ENCODE measurements around the gene SERGEF. TPM values are rescaled to one million over a fixed set of nuclear protein-coding genes. Genes with fewer than 3 reads are reported as not detected.

SERGEF gene
- total and polyA plus RNA-seq, 7 donors = 24.0 to 50.4 (median 30.7) TPM

DNA sequence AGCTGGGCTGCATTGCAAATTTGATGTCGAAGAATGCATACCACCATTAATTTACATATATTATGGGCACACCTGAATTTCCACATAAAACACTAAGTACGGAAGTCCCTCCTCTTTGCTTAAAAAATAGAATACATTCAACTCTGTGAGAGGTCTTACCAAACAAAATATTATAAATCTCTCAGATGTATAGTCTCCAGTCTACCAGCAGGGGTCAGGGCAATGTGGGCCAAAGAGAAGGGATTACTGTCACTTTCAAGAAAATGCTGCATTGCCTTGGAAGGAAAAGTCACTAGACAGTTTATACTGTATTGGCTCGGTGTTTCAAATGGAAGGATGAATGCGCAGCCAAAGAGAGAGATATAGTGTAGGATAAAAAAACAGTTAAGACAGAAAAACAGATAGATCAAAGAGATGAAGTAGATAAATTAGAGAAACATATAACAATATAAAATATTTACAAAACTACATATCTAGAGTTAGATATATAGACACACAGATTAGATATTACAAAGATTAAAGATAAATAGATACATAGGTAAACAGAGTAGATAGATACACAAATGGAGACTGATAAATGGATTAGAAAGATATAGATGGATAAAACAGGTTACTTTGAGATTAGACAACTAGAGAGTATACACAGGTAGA is 20.9 kb downstream of the SERGEF start:
- no peak for DNase-seq
- peaks cover 0 to 2% (median 0%) of the 10 kb centered on the region in 4 donors for H3K4me1 ChIP-seq
- no peak overlapping the region for H3K4me3 ChIP-seq
- intact Hi-C loops (cut with DNase I) = no loop called here
- H3K36me3 ChIP-seq = peaks cover 0 to 51% (median 11%) of the 10 kb centered on the region in 4 donors
- H3K27ac ChIP-seq = no peak overlapping the region
- H3K27me3 ChIP-seq = no peaks in the 10 kb centered on the region
- H3K9me3 ChIP-seq = no peaks in the 10 kb centered on the region
- WGBS, 2 donors = 33 to 55% methylated on average over 4 of the region's 4 CpGs
- TF ChIP-seq, protein P1, sequence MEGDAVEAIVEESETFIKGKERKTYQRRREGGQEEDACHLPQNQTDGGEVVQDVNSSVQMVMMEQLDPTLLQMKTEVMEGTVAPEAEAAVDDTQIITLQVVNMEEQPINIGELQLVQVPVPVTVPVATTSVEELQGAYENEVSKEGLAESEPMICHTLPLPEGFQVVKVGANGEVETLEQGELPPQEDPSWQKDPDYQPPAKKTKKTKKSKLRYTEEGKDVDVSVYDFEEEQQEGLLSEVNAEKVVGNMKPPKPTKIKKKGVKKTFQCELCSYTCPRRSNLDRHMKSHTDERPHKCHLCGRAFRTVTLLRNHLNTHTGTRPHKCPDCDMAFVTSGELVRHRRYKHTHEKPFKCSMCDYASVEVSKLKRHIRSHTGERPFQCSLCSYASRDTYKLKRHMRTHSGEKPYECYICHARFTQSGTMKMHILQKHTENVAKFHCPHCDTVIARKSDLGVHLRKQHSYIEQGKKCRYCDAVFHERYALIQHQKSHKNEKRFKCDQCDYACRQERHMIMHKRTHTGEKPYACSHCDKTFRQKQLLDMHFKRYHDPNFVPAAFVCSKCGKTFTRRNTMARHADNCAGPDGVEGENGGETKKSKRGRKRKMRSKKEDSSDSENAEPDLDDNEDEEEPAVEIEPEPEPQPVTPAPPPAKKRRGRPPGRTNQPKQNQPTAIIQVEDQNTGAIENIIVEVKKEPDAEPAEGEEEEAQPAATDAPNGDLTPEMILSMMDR (IDR thresholded peaks at IDR 0.05) = peak; percentile 45 to 67 (median 60)
- no peak for TF ChIP-seq POLR2A (IDR thresholded peaks at IDR 0.05)

DNA sequence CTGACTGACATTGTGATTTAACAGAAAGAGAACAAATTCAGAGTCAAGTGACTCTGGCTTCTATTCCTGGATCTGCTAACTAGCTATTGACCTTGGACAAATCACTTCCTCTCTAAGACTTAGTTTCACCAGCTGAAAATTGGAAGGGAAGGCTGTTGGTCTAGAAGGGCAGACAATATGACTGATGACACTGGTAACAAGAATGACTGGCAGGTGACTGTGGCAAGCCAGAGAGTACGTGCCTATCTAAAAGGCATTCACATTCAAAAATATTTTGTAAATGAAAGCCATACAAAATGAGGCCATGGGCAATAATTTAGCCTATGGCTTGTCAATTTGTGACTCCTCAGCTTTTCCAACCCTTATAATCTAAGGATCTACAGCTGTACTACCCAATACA is 23.5 kb downstream of the SERGEF start:
- WGBS, 2 donors = 94 to 97% methylated on average over 1 of the region's 1 CpG

DNA sequence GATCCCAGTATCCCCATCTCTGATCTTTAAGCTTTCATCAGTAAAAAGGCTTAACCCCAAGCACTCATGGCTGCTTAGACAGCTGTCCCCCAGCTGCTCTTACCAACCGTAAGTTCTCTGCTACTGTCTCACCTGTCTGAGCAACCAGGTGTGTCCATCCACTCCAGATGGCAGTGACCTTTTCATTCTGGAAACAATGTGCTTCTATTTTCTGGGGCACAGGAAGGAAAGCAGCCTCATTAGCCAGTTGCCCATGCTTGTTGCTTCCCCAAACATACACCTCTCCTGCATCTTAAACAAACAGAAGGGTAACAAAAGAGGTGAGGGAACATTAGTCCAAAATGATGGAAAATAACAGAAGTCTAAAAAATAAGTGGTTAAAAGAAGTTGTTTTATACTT is 24.4 kb downstream of the SERGEF start:
- Histone ChIP-seq H3K4me1 (peaks cover 0 to 22% (median 11%) of the 10 kb centered on the region in 4 donors), H3K27me3 (no peaks in the 10 kb centered on the region), H3K27ac (no peak overlapping the region), H3K9me3 (no peaks in the 10 kb centered on the region), H3K36me3 (peaks cover 0 to 23% (median 9%) of the 10 kb centered on the region in 4 donors), H3K4me3 (no peak overlapping the region)
- WGBS, 2 donors = 91 to 92% methylated on average over 1 of the region's 1 CpG
- intact Hi-C loops (cut with DNase I) = no loop called here
- TF ChIP-seq EP300 (IDR thresholded peaks at IDR 0.05) (no peak), POLR2AphosphoS5 (IDR thresholded peaks at IDR 0.05) (no peak), POLR2A (IDR thresholded peaks at IDR 0.05) (no peak)
- TF ChIP-seq, protein P1 (IDR thresholded peaks at IDR 0.05) = no peak
- DNase-seq = no peak

More for the DNA sequence above, 23.5 kb downstream of the SERGEF start:
- Histone ChIP-seq H3K9me3 (no peaks in the 10 kb centered on the region), H3K4me3 (no peak overlapping the region), H3K27me3 (no peaks in the 10 kb centered on the region), H3K36me3 (peaks cover 0 to 30% (median 11%) of the 10 kb centered on the region in 4 donors), H3K4me1 (peaks cover 0 to 22% (median 11%) of the 10 kb centered on the region in 4 donors), H3K27ac (no peak overlapping the region)
- intact Hi-C loops (cut with DNase I) = no loop called here
- TF ChIP-seq POLR2A (IDR thresholded peaks at IDR 0.05) (no peak), POLR2AphosphoS5 (IDR thresholded peaks at IDR 0.05) (no peak), EP300 (IDR thresholded peaks at IDR 0.05) (no peak)
- TF ChIP-seq, protein P1 (IDR thresholded peaks at IDR 0.05) = no peak
- DNase-seq = no peak

DNA sequence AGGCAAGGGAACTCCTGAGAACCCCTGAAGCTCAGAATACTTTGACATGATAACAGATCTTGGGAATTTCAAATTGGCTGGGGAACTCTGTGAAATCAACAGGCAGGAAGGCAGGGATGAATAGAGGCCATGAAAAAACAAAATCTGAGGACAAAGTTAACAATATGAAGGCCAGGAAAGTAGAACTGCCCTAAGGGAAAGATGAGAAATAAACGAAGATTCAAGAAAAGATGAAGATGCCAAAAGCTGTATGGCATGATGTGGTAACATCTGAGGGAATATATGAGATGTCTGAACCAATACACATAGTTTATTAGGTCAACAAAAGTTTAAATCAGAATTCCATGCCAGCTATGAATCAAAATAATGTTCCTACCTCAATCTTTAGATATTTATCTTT is 25.0 kb downstream of the SERGEF start:
- H3K27me3 ChIP-seq = no peaks in the 10 kb centered on the region
- H3K36me3 ChIP-seq = peaks cover 0 to 20% (median 9%) of the 10 kb centered on the region in 4 donors
- no peak overlapping the region for H3K4me3 ChIP-seq
- WGBS, 2 donors = 73 to 90% methylated on average over 1 of the region's 1 CpG
- no peak overlapping the region for H3K27ac ChIP-seq
- DNase-seq = no peak
- H3K9me3 ChIP-seq = no peaks in the 10 kb centered on the region
- TF ChIP-seq POLR2A (IDR thresholded peaks at IDR 0.05) (no peak), EP300 (IDR thresholded peaks at IDR 0.05) (no peak)
- intact Hi-C loops (cut with DNase I) = no loop called here
- H3K4me1 ChIP-seq = peaks cover 0 to 22% (median 11%) of the 10 kb centered on the region in 4 donors

DNA sequence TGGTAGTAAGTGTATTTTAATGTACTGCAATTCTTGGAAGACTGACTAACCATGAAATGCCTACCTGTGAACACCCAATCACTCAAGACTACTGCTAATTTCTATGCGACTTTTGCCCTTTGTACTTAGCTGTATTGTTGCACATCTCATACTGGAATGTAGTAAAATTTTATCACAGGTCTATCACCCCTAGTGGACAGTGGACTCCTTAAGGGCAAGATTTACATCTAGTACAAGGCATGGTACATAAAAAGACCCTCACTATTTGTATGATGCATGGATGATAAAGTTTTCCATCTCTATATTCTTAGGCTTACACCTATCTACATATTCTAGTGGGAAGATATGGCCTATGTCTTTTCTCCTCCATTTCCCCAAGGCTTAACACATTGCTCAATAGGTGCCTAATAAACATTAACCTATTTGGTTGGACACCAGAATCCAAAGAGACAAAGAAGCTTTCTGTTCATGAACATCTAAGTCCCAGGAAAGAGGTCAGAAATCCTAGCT is 26.1 kb downstream of the SERGEF start:
- H3K4me1 ChIP-seq = peaks cover 0 to 22% (median 11%) of the 10 kb centered on the region in 4 donors
- WGBS, 2 donors = 31 to 60% methylated on average over 1 of the region's 1 CpG
- H3K27ac ChIP-seq = peak overlapping the region in 1 of 4 donors; percentile 66
- intact Hi-C loops (cut with DNase I) = no loop called here
- TF ChIP-seq EP300 (IDR thresholded peaks at IDR 0.05) = no peak
- TF ChIP-seq, protein P1 (IDR thresholded peaks at IDR 0.05) = no peak
- no peaks in the 10 kb centered on the region for H3K9me3 ChIP-seq
- no peaks in the 10 kb centered on the region for H3K27me3 ChIP-seq
- H3K4me3 ChIP-seq = no peak overlapping the region
- DNase-seq = no peak
- H3K36me3 ChIP-seq = peaks cover 0 to 20% (median 9%) of the 10 kb centered on the region in 4 donors
